ENCODE data around the gene PEPD.

Gene PEPD

DNA sequence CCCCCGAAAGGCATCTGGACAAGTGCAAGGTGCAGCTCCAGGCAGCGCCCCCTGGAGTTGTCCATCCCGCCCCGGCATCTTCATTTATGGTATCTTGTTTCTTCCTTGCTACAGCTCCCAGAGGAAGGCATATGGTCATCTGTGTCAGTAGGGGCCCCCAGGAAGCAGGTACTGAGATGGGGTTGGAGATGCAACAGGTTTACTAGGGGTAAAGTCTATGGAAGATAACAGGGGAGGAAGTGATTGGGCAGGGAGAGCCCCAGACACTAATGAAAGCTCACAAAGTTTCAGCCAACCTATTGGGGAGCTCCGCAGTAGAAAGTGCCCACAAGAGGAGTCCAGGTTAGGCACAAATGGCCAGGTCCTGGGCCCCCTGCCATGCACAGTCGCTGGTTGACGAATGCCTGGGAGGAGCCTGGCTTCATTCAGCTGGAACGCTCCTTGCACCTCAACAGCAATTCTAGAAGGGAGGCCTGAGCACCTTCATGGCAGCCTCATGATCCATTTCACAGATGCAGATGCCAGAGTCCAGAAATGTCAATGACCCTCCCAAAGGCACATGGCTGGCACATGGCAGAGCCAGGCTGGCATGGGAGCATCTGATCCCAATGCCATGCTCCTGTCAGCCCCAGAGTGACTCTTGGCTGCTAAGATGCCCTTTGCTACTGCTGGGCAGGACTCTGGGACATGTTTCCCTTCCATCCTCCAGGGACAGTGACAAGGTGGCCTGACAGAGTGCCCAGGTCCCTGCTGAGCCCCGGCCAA, 23.8 kb upstream of the PEPD start:
- no peak for DNase-seq

DNA sequence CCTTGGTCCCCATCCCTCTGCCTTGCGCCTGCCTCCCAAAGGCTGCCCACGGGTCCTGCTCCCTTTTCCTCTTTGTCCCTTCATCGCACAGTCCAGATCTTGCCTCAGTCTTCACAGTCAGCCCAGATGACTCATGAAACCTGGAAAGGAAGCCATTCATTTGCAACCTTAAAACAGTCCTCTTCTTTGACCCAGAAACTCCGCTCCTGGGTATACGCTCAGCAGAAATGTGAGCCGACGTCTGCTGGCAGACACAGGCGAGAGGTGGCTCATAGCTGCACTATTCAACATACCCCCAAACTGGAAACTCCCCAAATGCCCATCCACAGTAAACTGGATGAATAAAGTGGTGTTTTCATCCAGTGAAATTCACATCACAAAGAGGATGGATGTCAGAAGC, 13.6 kb upstream of the PEPD start:
- DNase-seq: no peak

DNA sequence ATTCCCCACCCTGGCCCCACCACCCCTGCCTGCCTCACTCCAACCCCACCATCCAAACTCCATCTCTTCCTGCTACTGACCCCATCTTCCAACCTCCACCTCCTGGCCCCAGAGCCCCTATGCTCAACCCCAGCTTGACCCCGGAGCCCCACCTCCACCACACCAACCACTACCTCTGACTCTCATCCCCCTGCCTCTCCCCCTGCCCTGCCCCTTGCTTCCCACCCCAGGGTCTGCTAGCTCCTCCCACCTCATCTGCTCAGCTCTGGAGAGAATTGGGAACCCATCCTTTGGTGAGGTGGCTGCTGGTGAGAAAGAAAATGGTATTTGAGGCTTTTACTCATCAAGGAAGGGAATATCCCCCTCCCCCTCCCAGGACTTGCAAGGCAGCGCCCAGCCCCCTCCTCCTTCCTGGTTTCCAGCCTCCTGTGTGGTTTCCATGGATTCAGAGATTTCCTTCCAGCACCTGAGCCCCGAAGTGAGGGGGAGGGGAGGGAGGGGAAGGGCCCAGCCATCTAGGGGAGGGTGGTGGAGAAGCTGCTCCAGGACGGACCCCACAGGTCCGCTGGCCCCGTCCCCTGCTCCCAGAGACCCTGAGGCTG, 11.4 kb upstream of the PEPD start:
- no peak for DNase-seq

DNA sequence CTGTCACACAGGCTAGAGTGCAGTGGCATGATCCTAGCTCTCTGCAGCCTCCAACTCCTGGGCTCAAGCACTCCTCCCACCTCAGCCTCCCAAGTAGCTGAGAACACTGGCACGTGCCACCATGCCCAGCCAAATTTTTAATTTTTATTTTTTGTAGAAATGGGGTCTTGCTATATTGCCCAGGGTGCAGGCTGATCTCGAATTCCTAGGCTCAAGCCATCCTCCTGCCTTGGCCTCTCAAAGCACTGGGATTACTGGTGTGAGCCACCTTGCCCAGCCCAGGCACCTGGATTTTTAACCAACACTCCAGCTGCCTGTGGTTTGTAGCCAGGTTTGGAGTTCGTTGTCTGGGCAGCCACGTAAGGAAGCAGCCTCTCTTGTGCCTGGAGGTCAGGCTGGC, 9.3 kb upstream of the PEPD start:
- DNase-seq: no peak

DNA sequence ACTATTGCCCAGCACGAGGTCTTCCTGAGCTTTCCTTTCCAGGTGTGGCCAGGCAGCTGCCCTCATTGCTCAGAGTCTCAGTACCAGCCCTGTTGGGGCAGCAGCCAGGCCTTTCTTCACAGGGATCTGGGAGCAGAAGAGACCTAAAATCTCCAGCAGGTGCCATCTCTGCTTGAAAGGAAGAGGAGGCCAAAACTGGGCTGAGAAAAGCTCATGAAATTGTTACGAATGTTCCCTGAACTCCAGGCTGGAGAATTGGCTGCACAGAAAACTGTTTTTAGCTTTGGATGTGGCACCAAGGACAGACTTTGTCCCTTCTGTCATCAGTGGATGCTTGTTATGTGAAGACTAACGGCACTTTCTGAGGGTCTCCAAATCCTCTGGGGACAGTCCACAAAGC, 8.7 kb upstream of the PEPD start:
- DNase-seq: no peak

DNA sequence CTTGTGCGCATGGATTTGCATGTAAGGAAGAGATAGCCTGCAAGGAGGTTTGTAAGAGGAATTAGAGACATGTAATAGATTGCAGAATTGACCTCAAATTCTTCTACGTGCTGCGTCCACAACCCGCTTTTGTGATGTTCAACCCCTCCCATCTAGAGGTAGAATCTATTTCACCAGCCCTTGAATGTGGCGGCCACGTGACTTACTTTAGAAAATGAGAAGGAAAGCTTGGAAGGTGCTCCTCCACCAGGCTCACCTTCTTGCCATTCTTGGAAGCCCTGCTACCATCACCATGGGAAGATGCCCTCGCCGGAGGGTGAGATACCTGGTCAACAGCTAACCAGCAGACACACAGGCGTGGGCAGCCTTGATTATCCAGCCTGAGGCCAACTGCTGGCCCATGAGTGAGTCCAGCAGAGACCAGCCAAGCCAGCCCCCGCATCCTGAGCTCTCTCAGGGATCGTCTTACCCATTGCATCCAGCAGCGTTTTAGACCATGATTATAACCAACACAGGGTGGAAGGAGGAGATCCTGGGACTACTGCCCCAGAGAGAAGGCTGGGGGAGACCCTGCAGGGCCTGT, 7.6 kb upstream of the PEPD start:
- DNase-seq: no peak

DNA sequence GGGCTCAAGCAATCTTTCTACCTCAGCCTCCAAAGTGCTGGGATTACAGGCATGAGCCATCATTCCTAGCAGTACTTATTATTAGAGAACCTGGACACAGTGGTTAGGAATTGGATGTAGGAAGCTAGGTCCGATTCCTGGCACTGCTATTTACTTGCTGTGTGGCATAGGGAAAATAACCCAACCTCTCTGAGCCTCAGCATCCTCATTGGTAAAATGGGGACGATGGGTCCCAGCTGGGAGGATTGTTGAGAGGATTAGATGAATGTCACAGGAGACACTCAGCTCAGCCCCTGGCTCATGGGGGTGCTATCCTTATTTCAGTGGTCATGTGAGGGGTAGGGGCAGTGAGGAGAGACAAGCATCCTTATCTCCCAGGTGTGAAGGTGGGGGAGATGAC, 6.8 kb upstream of the PEPD start:
- DNase-seq: no peak

DNA sequence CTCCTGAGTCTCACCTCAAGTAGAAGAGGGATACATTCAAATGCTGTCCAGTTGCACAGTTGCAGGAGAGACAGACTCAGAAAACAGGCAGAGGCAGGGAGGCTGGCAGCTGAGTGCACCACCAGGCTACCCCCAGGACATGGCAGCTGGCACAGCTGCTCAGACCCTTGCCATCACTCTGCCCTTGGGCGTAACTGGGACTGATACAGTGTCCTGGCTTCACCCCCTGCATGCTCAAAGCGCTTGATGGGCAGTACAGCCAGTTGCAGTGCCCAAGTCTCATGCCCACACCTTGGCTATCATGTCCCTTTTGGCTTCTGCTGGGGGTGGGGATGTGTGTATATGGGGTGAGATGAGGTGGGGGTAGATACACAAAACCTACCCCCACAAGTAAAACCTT, 5.5 kb upstream of the PEPD start:
- DNase-seq: no peak

DNA sequence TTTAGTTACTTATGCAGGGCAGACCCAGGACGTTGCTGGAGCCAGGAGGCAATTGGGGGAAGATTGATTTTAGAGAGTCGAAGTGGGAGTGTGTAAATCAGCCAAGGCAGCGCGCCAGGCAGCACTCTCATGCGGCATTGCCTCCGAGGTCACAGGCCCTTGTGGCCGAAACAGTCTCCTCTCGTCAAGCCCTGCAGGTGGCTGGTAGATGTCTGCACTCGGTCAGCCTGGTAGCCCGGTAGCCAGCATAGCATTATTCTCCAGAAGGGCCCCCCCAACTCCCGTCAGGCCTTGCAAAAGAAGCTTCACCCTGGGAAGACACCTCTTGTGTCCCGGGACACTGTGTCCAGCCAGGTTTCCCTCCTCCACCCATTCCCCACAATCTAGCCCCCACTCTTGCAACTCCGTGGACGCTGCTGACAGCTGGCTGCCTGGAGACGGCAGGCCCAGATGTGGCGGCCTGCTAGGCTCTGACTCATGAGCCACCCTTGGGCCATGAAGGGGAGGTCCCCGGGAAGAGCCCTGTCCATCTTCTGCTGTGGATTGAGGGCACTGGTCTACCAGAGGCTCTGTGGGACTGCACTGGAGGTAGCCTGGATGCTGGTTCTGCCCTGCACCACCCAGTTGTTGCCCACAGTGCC, 2.6 kb upstream of the PEPD start:
- DNase-seq: no peak

DNA sequence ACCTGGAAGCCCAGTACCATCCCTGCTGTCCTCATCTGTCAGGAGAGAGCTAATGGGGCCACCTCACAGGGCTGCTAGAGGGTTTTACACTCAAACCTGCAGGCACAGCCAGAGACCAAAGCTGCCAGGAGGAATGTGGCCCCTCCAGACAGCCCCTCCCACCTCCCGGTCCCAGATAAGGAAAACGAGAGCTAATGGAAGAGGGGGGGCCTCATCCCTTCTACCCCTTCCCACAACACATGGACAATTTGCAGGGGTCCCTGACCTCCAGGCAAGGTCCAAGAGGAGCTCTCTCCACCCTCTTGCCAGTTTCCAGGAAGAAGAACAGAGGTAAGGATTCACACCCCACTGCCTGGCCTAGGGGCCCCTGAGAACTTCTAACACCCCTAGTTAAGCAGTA, 1.6 kb upstream of the PEPD start:
- DNase-seq: no peak

DNA sequence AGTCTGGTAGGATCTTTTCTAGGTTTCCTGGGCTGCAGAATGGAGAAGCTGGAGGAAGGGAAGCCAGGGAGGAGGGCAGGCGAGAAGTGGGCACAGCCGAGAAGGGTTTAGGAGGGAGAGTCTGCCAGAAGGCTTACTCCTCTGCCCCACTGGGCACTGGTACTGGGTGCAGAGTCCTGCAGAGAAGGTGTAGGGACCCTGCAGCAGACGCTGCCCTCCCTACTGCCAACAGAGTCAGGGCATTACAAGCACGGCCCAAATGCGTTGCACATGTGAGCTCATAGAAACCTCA, 726 bp upstream of the PEPD start:
- no peak for DNase-seq

DNA sequence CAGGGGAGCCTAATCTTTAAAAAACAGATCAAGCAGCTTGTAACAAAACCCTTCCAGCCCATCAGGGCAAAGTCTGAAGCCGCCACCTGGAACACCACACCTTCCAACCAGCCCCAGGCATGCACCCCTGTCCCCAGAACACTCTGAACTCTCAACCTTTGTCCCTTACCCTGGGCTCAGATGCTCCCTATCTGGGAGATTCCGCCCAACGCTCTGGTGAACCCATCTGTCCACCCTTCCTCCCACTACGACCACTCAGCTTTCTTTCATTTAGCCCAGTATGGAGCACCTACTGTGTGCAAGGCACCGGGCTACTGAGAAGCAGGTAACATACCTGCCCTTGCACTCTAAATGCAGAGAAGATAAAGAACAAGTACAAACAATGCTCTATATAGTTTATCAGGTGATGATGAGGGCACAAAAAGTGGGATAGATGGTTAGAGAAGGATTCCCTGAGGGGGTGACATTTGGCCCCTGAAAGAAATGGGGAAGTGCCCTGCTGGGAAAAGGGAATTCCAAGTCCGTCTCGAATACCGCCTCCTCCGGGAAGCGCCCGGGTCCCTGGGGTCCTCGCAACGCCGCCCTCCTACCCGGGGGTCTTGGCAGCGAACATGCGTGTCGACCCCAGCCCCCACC, 629 bp downstream of the PEPD start:
- DNase-seq: no peak

DNA sequence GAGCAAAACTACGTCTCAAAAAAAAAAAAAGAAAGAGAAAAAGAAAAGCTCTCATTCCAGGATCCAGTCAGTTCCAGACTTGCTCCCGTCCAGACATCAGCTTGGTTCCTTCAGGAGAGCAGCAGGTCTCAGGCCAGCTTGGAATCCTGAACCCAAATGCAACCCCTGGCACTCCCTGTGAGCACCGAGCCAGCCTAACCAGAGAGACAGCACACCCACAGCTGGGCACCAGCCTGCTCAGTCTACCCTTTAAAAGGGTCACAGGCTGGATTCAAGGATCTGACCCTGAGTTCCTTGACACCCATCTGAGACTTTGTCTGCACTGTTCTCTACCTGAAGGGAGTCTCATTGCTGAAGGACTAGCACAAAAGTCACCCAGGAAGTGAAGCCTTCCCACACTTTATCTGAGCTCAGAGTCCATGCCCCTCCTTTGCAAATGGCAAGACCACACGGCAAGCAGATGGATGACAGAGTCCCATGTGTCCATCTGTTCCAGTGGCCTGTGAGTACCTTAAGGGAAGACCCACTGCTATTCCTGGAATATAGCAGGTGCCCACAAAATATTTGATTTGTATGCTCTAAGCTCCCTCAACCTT, 1.4 kb downstream of the PEPD start:
- DNase-seq: no peak

DNA sequence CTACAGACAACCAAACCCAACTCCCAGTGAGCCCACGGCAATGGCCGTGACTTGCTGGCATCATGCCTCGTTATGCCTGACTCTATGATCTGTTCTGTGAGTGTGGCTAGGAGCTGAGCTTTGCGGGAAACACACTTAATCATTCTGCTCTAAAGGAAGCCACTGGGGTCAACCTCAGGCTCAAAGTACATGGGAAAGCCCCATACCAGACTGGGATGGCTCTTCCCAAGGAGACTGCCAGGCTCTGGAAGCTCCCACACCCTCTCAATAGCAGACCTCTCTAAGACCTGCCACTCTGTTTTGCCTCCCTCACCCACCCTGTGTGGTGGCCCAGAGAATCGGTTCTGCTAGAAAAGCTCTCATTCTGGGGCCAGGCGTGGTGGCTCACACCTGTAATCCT, 2.2 kb downstream of the PEPD start:
- DNase-seq: no peak

DNA sequence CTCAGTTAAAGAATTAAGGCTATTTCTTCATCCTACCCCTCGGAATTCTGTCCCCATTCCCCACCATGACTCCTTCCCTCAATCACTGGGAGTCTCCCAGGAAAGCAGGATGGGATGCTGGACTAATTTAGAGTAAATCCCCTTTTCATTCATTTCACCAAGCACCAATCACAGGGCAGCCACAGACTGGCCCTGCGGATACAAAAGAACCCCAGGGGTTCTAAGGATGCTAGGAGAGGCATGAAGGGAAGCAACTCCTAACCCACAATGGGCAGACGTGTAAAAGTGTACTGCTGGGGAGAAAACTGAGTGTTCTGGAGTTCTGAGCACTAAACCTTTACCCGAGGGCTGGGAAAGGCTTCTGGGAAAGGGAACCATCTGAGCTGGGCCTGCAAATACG, 3.0 kb downstream of the PEPD start:
- DNase-seq: no peak

DNA sequence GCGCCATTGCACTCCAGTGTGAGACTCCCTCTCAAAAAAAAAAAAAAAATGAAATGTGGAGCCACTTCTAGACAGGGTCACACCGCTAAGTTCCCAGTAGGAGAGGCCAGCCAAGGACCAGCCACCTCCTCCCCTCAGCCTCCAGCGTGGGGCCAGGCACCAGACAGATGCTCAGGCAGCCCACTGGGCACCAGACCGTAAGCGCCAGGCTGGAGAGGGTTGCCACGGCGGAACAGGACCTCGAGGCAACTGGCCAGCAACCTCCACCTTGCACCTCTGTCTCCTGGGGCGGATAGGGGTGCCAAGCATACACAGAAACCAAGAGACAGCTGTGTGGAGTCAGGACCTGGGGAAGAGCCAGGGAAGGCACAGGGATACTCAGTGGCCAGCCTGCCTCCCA, 3.7 kb downstream of the PEPD start:
- no peak for DNase-seq

DNA sequence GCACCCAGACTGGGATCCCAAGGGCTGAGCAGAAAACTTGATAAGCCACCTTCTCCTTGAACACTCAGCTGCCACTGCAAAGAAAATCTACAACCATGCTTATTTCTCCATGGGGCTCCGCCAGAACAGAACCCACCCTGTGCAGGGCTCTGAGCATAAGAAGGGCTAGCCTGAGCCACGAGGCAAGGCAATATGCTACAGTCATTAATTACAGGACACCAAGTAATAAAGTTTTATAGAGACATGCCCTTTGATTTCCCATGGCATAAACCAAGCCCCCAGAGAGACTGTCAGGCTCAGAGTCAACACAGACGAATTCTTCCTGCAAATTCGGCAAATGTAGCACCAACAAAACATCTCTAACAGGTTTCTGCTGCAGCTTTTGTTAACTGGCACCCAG, 5.7 kb downstream of the PEPD start:
- DNase-seq: no peak

DNA sequence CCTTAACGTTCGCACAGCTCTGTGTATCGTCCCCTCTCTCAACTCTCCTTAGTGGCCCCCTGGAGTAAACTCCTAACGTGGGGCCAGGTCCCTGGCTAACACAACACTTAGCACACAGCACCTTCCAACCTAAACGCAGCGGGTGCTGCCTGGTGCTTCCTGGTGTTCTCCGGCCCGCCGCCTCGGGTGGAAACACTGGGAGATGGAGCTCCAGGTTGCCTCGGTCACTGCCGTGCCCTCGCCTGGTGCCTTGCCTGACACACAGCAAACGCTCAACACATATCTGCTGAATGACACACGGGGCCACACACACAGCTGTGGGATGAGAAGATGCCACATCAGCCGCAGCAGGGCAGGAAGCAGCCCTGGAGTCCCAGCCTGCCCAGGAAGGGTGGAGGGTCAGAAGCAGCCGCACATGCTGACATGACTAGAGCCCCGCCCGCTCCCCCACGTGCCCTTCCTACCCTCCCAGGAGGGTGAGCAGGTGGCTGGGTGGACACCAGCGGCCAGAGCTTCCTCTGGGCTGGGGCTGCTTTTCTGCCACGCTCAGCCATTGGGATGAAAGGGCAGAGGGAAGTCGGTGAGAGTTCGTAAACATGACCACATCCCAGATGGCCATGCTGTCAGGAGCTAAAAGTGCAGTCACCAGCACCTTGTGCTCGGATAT, 6.6 kb downstream of the PEPD start:
- DNase-seq: no peak

DNA sequence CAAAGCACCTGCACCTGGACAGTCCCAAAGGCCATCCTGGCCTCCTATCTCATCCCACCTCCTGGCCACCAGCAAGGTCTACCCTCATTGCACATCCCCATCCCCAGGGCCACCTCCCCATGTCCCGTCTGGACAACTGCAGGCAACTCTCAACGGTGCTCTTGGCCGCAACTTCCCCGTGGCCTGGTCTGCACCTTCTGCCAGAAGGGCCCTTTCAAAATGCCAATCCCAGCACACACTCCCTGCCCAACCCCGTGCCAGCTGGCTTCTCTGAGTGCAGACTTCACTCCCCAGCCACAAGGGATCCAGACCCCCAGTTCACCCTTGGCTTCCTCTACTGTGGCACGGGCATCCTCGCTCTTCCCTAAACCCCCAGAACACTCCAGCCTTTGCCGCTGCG, 8.2 kb downstream of the PEPD start:
- DNase-seq: no peak

DNA sequence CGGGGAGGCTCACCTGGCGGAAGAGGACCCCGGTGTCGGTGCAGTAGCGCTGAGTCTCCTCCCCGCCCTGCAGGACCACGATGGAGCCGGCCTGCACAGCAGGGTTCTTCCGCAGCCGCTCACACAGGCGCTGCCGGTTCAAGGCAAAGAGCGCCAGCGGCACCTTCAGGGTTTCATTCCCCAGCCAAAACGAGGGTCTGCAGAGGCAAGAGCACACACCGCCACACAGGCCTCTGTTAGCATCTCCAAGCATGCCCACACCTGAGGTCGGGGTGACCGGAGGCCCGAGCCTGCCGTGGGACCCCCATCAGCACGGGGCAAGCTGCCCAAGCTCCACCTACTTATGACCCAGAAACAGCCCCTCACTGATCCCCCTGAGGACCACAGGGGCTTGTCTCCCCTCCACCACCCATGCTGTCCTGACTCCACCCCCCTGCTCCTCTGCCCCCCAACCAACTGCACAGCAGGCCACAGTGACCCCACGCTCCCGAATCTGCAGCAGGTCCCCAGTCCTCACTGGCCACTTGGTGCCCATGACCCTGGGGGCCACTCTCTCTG, 8.9 kb downstream of the PEPD start:
- DNase-seq: no peak

DNA sequence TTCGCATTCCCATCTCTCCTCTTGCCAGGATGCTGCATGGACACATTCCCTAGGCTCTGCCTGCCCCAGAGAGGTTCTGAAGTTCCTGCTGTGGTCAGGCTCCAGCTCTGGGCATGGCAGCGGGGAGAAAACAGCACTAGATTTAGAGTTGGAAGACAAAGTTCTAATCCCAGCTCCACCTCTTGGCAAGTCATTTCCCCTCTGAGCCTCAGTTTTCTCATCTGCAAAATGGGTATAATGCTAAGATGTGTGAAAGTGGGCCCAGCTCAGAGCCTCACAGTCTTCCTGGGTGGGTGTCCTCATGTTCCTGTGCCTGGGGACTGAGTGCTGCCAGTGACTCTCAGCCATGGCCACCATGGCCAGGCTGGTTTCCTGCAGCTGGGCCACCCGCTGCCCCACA, 9.6 kb downstream of the PEPD start:
- no peak for DNase-seq

DNA sequence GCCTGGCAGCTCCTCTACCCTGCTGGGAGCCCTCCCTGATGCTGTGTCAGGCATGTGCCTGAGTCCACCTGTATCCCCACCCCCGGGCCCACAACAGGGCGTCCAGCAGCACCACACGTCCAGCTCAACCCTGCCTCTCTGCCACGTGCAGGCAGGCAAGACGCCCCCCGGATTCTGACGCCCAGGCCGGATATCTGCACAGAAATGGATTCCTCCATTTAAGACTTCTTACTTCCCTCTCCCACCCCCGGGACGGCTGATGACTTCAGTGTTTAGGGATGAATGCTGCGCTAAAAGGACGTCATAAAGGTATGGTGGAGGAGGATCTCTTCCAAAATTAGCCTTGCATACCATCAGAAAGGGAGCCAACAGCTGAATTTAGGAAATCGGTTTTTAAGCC, 10.2 kb downstream of the PEPD start:
- DNase-seq: no peak

Data from NCI-H187 (cell line).